GM12892 (cell line): ENCODE results near the gene RANGRF.

Experiments
- POLR2A ChIP-seq: IDR thresholded peaks from 2 replicates; pipeline ENCODE4 v1.6.1; 2011; ENCODE audit warnings: low read depth, low read length, control low read depth
- POLR2AphosphoS5 ChIP-seq: IDR thresholded peaks from 2 replicates; pipeline ENCODE4 v1.6.1; 2011; ENCODE audit warnings: low read depth, low read length, control low read depth
- TAF1 ChIP-seq: IDR thresholded peaks from 2 replicates; pipeline ENCODE4 v1.6.1; 2011; ENCODE audit warnings: low read depth, mild to moderate bottlenecking, control low read depth, low read length, borderline replicate concordance

DNA sequence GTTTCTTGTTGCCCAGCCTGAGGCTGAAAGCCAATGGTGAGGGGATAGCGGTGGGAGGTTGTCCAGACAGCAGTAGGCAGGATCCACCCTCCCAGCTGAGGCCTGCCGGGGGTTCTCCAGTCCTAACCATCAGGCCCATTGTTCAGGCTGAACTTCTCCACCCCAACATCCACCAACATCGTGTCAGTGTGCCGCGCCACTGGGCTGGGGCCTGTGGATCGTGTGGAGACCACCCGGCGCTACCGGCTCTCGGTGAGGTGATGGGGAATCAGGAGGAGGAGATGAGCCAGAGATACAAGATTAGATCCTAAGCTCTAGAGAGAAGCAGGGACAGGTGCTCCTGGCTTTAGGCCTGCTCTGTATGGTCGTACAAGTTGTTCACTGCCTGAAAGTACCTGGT is 33.6 kb upstream of the RANGRF start:
- no peak for TF ChIP-seq POLR2A
- TF ChIP-seq POLR2AphosphoS5 = no peak
- no peak for TF ChIP-seq TAF1
